HG02970 (cell line): Measurements from ENCODE around the gene MAJIN.
A peak's percentile ranks its signal among the peaks of the same experiment; 100 is the strongest.
"Not testable (repeated sequence)": the region's sequence is repeated elsewhere in the genome, so short reads cannot be mapped to it uniquely, and the experiment has no call there.

Source experiments
- ATAC-seq: cut with Tn5 transposase; IDR thresholded peaks from one replicate; pipeline ENCODE4 v1.9.1; 2021; ENCODE audit warnings: mild to moderate bottlenecking, moderate library complexity, moderate number of reproducible peaks; ENCODE audit not compliant: unreplicated experiment, low FRiP score

MAJIN gene

GRCh38 chr11:64971421-64972233 is at the start of gene MAJIN:
MAJIN (minus strand) TSS chr11:64972108; CDS start chr11:64959405, 12,703 bp downstream.
- no peak for ATAC-seq

GRCh38 chr11:65021509-65021908 is 49.6 kb upstream of the MAJIN start:
- no peak for ATAC-seq

DNA sequence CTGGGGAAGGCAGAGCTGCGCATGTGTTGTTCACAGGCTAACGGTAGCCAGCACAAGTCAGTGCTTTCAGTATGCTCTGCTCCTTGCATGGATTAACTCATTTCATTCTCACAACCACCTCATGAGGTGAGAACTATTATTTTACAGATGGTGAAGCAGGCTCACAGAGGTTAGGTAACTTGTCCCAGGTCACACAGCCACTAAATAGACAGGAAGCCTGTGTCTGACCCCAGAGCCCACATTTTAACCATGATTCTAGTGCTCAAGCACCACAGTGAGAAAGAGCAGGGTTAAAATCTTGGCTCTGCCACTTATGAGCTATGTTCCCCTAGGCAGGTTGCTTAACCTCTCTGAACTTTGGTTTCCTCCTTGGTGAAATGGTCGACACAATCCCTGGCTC is 49.1 kb upstream of the MAJIN start:
- no peak for ATAC-seq

DNA sequence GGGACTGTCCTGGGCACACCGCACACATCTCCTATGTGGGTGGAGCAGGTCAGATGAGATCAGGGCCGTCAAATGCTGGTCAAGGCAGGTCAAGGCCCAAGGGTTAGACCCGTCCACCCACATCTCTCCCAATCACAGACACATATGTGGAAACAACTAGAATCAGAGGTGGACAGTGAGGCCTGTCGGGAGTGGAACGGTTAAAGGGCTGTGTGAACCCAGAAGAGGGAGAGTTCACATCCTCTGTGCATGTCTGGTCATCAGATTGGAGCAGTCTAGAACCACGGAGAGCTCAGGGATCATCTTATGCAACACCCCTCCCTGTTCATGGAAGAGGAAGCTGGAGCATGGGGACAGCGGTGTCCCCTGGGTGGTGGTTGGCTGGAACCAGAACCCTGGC is 47.9 kb upstream of the MAJIN start:
- ATAC-seq, result no peak

DNA sequence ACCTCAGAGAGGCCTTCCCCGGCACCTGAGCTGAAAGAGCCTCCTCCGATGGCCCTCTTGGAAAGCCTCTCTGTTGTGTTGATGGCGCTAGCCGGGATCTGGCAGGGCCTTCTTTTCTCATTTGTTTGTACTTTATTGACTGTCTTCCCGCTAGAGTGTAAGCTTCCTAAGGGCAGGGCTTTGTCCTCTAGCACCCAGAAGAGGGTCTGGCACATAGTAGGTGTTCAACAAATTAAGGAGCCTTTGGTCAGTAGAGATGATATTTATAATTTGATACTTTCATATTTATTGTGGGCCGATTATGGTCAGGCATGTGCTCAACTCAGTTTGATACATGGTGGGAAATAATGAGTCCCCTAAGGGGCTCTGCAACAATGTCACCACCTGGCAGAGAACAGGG is 46.0 kb upstream of the MAJIN start:
- no peak for ATAC-seq

DNA sequence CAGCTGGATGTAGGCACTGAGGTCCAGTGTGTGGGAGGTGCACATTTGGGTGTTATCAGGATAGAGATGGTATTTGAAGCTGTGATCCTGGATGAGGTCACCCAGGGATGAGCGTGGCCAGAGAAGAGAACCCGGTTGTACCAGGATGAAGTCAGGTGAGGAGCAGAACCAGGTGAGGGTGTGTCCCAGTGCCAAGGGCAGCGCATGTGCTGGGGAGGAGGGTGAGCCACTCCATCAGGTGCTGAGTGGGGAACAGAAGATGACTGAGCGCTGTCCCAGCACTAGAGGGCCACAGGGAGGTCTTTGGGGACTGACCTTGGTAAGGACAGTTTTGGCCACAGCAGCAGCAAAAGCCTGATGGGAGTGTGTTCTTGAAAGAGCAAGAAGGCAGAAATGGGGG is 44.8 kb upstream of the MAJIN start:
- no peak for ATAC-seq

DNA sequence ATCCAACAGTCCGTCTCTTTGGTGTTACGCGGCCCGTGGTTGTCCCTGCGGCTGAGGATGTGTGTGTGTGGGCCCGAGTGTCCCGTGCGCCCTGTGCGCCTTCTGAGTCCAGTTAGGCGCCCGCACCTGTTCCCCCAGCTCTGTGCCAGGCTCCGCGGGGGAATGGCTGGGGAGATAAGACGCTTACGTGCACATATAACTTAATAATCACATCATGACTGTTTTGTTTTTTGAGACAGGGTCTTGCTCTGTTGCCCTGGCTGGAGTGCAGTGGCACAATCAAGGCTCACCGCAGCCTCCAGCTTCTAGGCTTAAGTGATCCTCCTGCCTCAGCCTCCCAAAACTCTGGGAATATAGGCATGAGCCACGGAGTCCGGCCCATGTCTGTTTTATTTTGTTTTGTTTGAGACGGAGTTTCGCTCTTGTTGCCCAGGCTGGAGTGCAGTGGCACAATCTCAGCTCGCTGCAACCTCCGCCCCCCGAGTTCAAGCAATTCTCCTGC is 42.9 kb upstream of the MAJIN start:
- no peak for ATAC-seq

DNA sequence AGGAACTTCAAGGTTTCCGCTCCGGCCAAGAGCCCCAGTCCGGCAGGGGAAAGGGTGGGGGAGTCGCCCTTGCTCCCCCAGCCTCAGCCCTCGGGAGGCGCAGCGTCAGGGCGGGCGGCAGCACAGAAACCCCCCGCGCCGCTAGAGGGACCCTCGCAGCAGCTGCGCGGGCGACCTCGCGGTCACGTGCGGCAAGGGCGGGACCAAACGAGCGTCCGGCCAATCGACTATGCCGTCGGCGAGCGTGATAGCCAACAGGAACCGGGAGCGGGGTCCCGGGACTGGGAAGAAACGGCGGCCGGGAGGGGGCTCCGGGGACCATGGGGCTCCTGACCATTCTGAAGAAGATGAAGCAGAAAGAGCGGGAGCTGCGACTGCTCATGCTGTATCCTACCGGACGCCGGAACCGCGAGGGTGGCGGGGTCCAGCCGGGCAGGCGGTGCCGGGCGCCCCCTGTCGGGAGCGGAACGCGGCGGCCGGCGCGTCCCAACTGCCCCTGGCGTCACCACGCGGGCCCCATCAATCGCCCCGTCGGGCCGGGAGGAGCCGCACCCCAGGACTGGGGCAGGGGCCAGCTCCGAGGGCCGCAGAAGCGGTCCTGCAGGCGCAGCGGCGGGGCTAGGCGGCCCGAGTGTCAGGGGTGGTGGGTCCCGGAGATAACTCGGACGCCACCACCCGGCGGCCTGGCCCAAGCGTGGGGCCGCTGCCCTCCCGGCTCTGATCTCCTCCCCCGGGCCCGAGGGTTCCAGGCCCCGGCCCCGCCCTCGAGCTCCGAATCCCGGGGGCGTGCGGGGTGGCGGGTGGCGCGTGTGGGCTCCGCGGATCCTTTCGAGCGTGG is 42.2 kb upstream of the MAJIN start, which contains the start of gene ARL2:
TSS of gene ARL2 (plus strand) at position 273 of the 838 bp plus-strand sequence. CDS start at position 321, 48 bp downstream.
- peak; percentile 65 for ATAC-seq

DNA sequence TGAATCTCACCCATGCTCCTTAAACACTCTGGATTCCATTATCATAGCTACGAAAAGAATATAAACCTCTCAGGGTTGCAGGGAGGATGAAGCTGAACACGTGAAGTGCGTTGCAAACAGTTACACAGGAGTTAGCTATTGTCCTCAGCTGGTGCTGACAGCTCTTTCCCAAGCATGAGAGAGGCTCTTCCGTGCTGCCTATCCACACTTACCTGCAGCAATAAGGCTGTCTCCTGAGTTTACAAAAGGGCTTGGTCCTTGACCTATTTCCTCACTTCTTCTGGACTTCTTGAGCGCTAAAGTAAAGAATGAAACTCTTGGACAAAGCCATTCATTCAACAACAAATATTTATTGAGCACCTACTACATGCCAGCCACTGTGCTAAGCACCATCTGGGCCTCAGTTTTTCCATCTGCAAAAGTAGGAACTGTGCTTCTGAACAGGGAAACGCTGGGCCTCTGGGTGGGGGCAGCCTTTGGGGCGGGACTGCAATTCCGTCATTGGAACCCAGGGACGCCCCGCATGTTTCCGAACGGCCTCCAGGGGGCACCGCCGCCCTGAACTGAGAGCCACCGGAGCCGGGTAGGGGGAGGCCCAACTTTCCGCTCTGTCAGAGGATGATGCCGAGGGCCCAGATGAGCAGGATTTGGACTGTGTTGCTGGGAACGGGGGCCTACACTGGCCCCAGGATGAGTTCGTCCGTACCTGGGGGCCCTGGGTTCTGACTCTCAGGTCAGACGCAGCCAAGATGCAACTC is 41.4 kb upstream of the MAJIN start:
- peak; percentile 67 for ATAC-seq

DNA sequence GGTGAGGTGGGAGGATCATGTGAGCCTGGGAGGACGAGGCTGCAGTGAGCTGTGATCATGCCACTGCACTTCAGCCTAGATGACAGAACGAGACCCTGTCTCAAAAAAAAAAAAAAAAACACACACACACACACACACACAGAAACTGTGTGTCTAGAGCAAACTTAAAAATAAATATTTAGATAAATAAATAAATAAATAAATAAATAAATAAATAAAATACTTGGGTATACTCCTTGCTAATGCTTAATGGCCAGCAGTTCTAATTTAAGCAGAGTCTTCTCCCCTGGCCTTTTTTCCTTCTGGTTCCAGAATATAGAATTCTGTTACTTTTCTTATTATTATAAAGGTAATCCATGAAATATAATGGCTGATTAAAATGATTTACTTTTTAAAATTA is 37.0 kb upstream of the MAJIN start:
- no peak for ATAC-seq

- no peak for ATAC-seq
Observed at GRCh38 chr11:65008016-65008415, 36.1 kb upstream of the MAJIN start.

- not testable (repeated sequence) for ATAC-seq
Observed at GRCh38 chr11:65003968-65004367, 32.1 kb upstream of the MAJIN start.

GRCh38 chr11:65003282-65003681 is 31.4 kb upstream of the MAJIN start:
- ATAC-seq, result no peak

- ATAC-seq, result no peak
Observed at GRCh38 chr11:65002706-65003105, 30.8 kb upstream of the MAJIN start.

DNA sequence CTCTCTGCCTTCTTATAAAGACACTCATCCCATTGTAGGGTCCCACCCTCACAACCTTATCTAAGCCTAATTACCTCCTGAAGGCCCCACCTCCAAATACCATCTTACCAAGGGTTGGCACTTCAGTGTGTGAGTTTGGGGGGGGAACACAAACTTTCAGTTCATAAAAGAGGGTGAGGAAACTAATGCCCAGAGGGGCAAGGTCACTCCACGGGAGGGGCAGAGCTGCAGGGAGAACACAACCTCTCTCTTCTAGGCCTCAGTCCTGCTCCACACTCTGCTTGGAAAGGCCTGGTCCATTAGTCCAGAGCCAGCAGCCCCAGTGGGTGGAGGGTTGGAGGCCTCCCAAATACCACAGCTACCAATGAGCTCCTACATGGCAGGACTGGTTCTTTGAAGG is 27.6 kb upstream of the MAJIN start:
- ATAC-seq, result no peak

- ATAC-seq, result no peak
Observed at GRCh38 chr11:64998690-64999431, 27.0 kb upstream of the MAJIN start.

DNA sequence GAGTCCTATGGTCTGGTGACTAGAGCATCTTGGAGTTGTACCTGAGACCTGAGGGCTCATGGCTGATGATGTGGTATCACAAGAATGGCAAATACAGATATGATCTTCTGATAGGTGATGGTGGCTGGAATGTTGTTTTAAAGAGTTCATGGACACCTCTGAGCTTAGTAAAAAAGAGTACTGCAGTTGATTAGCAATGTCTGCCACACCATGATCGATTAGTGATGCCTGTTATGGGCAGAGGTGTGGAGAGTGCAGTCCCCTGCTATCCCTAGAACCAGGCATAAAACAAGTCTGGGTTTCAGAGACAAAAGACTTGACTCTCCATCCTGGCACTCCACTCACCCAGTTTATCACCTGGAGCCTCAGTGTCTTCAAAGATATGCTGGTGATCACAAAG is 26.2 kb upstream of the MAJIN start:
- no peak for ATAC-seq

DNA sequence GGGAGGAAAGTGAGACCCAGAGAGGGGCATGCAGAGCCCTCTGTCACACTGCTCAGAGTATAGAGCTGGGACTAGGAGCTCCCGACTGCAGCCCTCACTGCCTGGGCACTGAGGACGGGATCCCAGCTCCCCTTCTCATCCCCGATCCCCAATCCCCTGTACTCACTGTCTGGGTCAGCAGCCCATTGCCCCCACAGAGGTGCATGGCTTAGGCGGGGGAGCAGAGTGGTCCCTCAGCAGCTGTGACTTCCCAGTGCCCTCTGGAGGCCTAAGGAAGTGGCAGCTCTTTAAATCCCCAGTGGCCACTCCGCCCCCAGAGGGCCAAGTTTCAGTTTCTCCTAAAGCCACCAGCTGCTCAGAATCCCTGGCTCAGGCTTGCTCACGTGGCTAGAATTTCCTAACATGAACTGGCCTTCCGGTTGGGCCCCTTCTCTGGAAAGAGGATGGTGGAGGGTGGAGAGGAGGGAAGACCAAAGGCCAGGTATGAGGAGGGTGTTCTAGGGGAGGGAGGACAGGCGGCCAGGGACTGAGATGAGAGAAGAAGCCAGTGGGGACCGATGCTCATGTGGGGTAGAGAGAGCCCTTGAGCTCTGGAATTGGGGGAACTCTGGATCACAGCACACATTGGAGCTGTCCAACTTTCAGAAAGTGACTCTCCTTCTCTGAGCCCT is 24.9 kb upstream of the MAJIN start, which contains the start of gene BATF2:
TSS of gene BATF2 (minus strand) at position 262 of the 671 bp plus-strand sequence. CDS start at position 205, 57 bp downstream.
- ATAC-seq, result no peak

DNA sequence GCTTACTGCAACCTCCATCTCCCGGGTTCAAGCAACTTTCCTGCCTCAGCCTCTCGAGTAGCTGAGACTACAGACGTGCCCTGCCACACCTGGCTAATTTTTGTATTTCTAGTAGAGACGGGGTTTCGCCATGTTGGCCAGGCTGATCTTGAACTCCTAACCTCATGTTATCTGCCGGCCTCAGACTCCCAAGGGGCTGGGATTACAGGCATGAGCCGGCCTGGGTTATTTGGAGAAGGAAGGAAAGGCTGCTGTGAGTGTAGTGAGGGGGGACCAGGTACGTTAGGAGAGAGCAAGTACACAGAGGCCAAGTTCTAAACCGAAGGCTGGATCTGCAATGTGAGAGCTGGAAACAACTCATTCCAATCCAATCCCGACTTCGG is 24.4 kb upstream of the MAJIN start:
- ATAC-seq, result no peak
